T47D (cell line): Measurements from ENCODE around the gene VPS52.

Experiments
- DNase-seq, 2 experiments: peaks; one replicate each; pipeline versions ENCODE4 v3.0.0 to v3.0.0-alpha.2; 2011 to 2012; ENCODE audit warnings: low read depth in 1 of 2, low spot score in 1 of 2
- JUND ChIP-seq: IDR thresholded peaks from 2 replicates; pipeline ENCODE4 v1.6.1; 2012; ENCODE audit warnings: low read depth
- in situ Hi-C: cut with HindIII; loops from 2 replicates; pipeline ENCODE4 v1.10.0; 2016; ENCODE audit warnings: low sequenced_read_pairs, low pct_unique_long_range_greater_than_20kb

Gene VPS52

DNA sequence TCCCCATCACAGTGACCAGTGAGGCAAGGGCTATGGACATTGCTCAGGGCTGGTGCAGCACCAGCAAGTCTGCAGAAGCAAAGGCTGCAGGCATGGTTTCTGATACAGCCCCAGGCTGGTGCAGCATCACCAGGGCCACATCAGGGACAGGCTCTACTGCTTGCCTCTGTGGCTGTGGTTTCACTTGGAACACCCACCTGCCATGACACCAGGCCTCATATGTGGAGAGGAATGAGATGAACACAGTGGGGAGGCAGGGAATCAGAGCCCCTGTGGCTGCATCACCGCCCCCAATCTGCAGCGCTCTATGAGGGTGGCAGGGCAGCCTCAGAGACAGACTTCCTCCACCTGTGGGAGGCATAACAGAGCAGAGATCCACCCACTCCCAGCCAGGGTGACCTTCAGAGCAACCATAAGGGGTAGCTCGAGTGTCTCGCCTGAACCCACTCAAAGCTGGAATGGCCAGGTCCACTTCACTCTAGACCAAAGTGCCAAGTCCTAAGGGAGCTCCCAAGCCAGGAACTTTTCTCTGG is 55.5 kb downstream of the VPS52 start:
- no peak for TF ChIP-seq JUND
- DNase-seq: no peak
- in situ Hi-C loops: no loop called here

- DNase-seq: no peak
- TF ChIP-seq JUND: no peak
- in situ Hi-C loops: no loop called here
Measured at GRCh38 chr6:33215271-33216116, 56.2 kb downstream of the VPS52 start.

GRCh38 chr6:33213989-33214335 is 57.7 kb downstream of the VPS52 start:
- TF ChIP-seq JUND: no peak
- DNase-seq: no peak
- in situ Hi-C loops: no loop called here

DNA sequence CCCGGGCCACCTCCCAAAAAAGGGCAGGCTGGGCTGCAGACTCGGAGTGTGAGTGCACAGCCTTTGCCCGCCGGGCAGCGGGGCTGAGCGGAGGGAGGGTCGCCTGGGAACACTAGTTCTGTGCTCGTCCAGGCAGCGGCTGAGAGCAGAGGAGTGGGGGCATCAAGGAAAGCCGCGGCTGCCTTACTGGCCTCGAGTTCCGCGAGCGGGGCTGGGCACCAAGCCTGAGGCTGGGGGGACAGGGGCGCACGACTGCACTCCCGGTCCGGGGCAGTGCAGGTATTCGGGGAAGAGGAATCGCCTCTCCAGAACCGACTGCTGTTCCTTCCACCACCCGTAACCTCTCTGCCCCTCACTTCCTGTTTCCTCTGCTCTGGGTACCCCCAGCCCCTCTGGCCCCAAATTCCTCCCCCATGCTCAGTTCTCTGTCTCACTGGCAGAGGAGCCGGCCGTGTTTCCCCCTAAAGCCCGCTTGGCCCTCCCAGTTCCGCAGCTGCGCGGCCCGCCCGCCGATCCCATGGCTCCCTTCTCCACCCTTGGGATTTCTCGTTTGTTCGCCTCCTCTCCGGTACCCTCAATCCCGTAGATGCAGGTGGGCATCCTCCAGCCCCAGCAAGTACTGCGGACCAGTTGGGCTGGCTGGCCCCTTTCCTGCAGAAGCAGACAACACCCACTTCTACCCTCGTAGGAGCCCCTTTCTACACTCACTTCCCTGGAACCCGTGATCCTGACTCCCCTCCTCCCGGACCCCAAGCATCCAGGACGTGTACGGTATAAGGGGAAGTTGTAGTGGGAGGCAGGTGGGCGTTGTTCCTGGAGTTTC is 58.3 kb downstream of the VPS52 start:
- no peak for TF ChIP-seq JUND
- in situ Hi-C loops: no loop called here
- DNase-seq: no peak

DNA sequence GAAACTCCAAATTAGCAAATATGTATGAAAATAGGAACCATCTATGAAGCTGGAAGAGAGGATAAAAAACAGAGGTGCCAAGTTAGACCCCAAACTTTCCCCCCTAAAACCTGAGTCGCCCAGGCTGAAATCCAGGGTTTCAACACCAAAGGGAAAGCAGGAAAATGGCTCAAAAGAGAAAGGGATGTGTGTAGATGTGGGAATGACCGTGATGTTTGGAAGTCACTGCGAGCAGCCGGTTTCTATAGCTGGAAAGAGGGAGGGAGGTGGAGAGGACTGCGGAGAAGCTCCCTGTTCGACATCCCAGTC is 58.9 kb downstream of the VPS52 start:
- DNase-seq: no peak
- no peak for TF ChIP-seq JUND
- in situ Hi-C loops: no loop called here

DNA sequence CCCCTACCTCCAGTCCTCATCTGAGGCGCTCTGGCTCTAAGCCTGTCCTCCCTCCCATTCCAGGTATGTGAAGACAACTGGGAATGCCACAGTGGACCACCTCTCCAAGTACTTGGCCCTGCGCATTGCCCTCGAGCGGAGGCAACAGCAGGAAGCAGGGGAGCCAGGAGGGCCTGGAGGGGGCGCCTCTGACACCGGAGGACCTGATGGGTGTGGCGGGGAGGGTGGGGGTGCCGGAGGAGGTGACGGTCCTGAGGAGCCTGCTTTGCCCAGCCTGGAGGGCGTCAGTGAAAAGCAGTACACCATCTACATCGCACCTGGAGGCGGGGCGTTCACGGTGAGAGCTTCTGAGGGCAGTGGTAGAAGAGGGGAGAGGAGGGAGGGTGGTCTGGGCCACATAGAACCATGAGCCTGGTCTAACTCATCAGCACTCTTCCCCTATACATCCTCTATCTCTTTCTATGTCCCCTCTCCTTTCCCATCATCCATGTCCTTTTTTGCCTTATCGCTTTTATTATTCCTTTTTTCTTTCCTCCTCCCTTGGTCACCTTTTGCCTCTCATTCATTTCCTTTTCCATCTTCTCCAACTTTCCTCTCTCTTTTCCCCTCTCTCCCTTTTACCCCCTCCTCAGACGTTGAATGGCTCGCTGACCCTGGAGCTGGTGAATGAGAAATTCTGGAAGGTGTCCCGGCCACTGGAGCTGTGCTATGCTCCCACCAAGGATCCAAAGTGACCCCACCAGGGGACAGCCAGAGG is 59.8 kb downstream of the VPS52 start:
- TF ChIP-seq JUND: no peak
- in situ Hi-C loops: no loop called here
- DNase-seq: no peak

- TF ChIP-seq JUND: no peak
- in situ Hi-C loops: no loop called here
- no peak for DNase-seq
Measured at GRCh38 chr6:33211136-33211535, 60.5 kb downstream of the VPS52 start.

DNA sequence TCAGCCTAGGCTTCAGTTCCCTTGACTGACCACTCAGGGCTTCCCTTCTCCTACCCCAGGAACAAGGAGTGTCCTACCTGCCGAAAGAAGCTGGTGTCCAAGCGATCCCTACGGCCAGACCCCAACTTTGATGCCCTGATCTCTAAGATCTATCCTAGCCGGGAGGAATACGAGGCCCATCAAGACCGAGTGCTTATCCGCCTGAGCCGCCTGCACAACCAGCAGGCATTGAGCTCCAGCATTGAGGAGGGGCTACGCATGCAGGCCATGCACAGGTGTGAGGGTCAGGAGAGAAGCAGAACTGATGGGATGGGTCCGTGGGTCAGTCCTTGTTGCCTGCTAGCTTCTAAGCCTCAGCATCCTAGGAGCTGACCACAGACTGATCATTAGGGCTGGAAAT is 61.8 kb downstream of the VPS52 start:
- in situ Hi-C loops: no loop called here
- no peak for DNase-seq
- TF ChIP-seq JUND: no peak

DNA sequence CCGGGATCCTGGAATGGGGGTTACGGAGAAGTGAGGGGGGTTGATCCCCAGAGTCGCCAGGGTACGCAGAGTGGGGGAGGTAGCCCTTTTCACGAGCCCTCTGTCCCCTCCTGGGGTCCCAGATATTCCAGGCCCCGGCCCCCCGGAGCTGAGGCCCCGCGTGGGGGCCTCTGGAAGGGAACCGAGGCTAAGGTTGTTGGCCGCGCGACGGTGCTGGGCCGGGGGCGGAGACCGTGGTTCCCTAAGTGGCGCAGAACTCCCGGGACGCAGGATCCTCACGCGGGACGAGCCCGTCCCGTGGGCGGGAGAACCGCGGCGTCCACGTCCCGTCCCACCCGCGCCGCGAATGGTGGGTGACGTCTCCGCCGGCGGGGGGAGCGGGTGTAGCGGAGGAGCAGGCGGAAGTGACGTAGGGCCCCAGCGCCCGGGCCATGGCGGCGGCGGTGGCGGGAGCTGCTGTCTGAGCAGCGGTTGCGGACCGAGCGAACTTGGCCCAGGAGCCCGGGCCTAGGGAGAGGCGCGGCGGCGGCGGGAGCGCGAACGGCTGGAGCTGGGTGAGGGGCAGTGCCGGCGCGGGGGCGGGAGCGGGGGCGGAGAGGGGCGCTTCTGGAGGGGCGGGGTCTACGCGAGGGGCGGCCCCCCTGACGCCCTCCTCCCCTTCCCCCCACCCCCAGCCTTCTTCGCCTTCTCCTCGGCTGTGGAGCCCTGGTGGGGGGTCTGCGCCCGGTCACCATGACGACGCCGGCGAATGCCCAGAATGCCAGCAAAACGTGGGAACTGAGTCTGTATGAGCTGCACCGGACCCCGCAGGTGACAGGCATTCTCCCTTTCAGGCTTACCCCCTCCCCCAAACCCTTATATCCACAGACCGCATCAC is 63.3 kb downstream of the VPS52 start, which contains the start of gene RING1:
TSS of gene RING1 (plus strand) at position 410 of the 877 bp plus-strand sequence. CDS start at position 733, 323 bp downstream.
- no peak for TF ChIP-seq JUND
- in situ Hi-C loops: no loop called here
- peak; percentile 91 to 94 for DNase-seq

DNA sequence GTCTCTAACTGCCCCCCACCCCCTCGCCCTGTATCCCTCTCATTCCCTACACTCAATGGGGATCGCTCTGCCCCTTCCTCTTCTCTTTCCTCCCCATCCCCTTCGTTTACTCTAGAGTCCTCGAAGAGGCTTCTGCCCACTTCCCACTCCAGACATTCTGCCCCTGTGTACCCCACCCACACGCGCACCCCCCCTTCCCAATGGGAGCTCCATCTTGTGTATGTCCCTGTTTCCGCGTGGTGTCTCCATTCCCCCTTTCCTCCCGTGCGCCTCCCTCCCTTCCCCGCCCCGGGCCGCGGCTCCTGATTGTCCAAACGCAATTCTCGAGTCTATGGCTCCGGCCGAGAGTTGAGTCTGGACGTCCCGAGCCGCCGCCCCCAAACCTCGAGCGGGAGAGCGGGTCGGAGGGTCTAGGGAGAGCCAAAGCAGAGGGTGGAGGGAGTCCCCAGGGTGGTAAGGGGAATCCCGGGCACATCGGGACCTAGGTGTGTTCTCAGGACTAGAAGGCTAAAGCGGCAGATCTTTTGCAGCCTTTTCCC is 64.1 kb downstream of the VPS52 start:
- no peak for TF ChIP-seq JUND
- in situ Hi-C loops: no loop called here
- DNase-seq: peak in 1 of 2 experiments; percentile 67

DNA sequence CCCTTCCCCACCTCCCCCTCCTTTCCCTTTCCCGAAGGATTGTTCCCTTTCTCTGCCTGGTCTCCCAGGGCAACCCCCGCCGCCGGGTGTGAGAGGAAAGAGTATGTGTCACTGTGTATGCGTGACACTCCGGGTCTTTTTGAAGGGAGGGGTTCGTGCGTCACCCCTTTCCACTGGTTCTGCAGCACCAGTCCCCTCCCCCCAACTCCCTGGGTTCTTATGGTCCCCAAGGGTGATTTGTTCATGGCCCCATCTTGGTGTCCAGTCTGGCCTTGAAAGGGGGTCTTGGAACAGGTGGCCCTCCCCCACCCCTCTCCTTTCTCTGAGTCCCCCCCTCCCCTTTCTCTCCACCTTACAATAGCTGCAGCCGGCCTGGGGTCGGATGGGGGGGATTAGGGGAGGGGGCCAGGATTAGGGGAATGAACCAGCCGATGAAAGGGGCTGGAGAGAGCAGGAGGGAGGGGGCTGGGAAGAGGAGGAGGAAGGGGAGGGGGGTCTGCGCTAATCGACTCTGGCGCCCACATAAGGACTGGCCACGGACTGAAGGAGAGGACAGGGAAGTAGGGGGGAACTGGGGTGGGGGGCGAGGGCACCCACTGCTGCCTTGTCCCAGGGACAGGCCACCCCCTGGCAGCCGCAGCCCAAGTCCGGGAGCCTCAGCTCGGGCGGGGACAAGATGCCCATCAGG is 64.7 kb downstream of the VPS52 start:
- in situ Hi-C loops: no loop called here
- no peak for DNase-seq
- TF ChIP-seq JUND: no peak
